ENCODE data around the gene UBL3. TPM values are rescaled to one million over a fixed set of nuclear protein-coding genes. Genes with fewer than 3 reads are reported as not detected.

Gene UBL3
- total RNA-seq, 1 experiment from 2014 or later: 10.7 TPM

DNA sequence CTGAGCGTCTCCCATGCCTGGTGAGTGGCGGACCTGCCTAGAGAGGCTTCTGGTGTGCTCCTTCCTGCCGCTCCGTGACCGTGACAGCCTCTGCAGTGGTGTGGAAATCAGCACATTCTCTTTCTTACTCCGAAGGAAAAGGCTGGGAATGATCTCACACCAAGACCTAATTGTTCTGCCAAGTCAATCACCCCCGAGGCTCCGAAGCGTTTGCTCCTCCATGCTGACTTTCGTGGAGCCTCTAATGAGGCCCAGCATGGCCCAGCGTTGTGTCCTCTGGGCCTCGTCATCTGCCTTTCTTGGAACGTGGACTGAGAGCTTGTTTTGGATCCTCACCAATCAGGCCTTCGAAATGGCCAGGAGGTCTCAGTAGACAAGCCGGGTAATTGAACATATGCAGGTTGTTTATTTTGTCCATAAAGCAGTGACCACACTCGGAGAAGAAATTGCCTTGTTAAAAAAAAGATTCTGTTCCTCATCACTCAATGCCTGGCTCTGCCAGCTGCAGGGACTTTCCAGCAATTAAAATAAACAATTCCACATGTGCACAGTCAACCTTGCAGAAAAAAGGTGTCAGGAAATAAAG is 107.1 kb downstream of the UBL3 start:
- DNase-seq (ENCODE audit: low read depth, low spot score) (no peak), ATAC-seq (no peak)
- Histone ChIP-seq H3K9me2 (ENCODE audit: insufficient read depth) (no peaks in the 10 kb centered on the region), H3K9me3 (ENCODE audit: control insufficient read depth in 1 of 2, insufficient read depth in 1 of 2, low read depth in 1 of 2, low read length in 2 of 2) (no peaks in the 10 kb centered on the region), H3K4me3 (replicated peaks in 1 of 2; ENCODE audit: low read depth in 1 of 2, low read length in 2 of 2) (no peak overlapping the region), H2AFZ (ENCODE audit: low read depth, low read length, poor library complexity, severe bottlenecking) (no peak overlapping the region), H3K4me2 (ENCODE audit: low read length) (no peak overlapping the region), H3K27me3 (ENCODE audit: insufficient read depth, low read length) (peaks cover 14% of the 10 kb centered on the region; the same call in 1 of the 2 replicates), H3K9ac (ENCODE audit: low read length) (no peak overlapping the region), H3K79me2 (ENCODE audit: insufficient read depth, low read length) (no peaks in the 10 kb centered on the region), H3K27ac (ENCODE audit: low read depth, low read length) (no peak overlapping the region), H3K4me1 (ENCODE audit: control insufficient read depth in 1 of 2, insufficient read depth in 2 of 2, low read length in 2 of 2) (no peaks in the 10 kb centered on the region), H3K36me3 (ENCODE audit: control insufficient read depth in 1 of 2, insufficient read depth in 2 of 2, low read length in 2 of 2) (no peaks in the 10 kb centered on the region), H4K20me1 (ENCODE audit: insufficient read depth) (no peaks in the 10 kb centered on the region)
- ChIA-PET RAD21 (ENCODE audit: low non-redundant PET in 1 of 2, low total read pairs in 2 of 2, uncharacterized antibody in 2 of 2, unreplicated experiment in 2 of 2) (no interaction called here), CTCF (no interaction called here), POLR2A (no interaction called here)
- intact Hi-C loops (cut with micrococcal nuclease): no loop called here
- BruUV-seq (replicated peaks): no TSS peak
- TF ChIP-seq, protein P1, sequence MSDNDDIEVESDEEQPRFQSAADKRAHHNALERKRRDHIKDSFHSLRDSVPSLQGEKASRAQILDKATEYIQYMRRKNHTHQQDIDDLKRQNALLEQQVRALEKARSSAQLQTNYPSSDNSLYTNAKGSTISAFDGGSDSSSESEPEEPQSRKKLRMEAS (IDR thresholded peaks at IDR 0.05): no peak
- TF ChIP-seq EZH2phosphoT487 (IDR thresholded peaks at IDR 0.05; ENCODE audit: borderline replicate concordance) (no peak), RAD21 (IDR thresholded peaks at IDR 0.05; ENCODE audit: low read depth) (no peak), SRF (IDR thresholded peaks at IDR 0.05; ENCODE audit: low read depth) (no peak)

DNA sequence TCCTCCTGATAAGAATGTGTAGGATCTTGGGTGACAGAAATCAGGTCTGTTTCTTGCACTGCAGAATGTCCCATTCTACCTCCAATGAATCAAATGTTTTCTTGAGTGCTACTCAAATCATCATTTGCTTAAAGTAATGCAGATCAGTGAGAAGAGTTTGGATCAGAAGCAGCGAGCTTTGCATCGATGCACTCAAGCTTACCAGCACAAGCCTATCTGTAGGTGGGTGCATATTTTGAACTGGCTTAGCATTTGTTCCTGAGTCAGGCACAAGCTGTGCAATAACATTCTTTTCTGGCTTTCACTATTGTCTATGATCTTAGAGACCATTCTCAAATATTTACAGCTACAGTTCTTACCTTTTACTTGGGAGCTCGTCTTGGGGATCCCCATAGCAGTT is 109.5 kb downstream of the UBL3 start:
- Histone ChIP-seq H3K27ac (ENCODE audit: low read depth, low read length) (no peak overlapping the region), H3K9me3 (ENCODE audit: control insufficient read depth in 1 of 2, insufficient read depth in 1 of 2, low read depth in 1 of 2, low read length in 2 of 2) (no peaks in the 10 kb centered on the region), H3K79me2 (ENCODE audit: insufficient read depth, low read length) (no peaks in the 10 kb centered on the region), H3K9me2 (ENCODE audit: insufficient read depth) (no peaks in the 10 kb centered on the region), H3K9ac (ENCODE audit: low read length) (no peak overlapping the region), H3K27me3 (ENCODE audit: insufficient read depth, low read length) (peaks cover 11% of the 10 kb centered on the region; the same call in 1 of the 2 replicates), H3K4me1 (ENCODE audit: control insufficient read depth in 1 of 2, insufficient read depth in 2 of 2, low read length in 2 of 2) (no peaks in the 10 kb centered on the region), H3K4me2 (ENCODE audit: low read length) (no peak overlapping the region), H4K20me1 (ENCODE audit: insufficient read depth) (no peaks in the 10 kb centered on the region), H2AFZ (ENCODE audit: low read depth, low read length, poor library complexity, severe bottlenecking) (no peak overlapping the region), H3K36me3 (ENCODE audit: control insufficient read depth in 1 of 2, insufficient read depth in 2 of 2, low read length in 2 of 2) (no peaks in the 10 kb centered on the region), H3K4me3 (replicated peaks in 1 of 2; ENCODE audit: low read depth in 1 of 2, low read length in 2 of 2) (no peak overlapping the region)
- ChIA-PET CTCF (no interaction called here), POLR2A (no interaction called here), RAD21 (ENCODE audit: low non-redundant PET in 1 of 2, low total read pairs in 2 of 2, uncharacterized antibody in 2 of 2, unreplicated experiment in 2 of 2) (no interaction called here)
- intact Hi-C loops (cut with micrococcal nuclease): no loop called here
- no peak for DNase-seq (ENCODE audit: low read depth, low spot score)
- no TSS peak for BruUV-seq (replicated peaks)
- no peak for ATAC-seq
- TF ChIP-seq, protein P2, sequence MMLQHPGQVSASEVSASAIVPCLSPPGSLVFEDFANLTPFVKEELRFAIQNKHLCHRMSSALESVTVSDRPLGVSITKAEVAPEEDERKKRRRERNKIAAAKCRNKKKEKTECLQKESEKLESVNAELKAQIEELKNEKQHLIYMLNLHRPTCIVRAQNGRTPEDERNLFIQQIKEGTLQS (IDR thresholded peaks at IDR 0.05): no peak
- TF ChIP-seq, protein P3, sequence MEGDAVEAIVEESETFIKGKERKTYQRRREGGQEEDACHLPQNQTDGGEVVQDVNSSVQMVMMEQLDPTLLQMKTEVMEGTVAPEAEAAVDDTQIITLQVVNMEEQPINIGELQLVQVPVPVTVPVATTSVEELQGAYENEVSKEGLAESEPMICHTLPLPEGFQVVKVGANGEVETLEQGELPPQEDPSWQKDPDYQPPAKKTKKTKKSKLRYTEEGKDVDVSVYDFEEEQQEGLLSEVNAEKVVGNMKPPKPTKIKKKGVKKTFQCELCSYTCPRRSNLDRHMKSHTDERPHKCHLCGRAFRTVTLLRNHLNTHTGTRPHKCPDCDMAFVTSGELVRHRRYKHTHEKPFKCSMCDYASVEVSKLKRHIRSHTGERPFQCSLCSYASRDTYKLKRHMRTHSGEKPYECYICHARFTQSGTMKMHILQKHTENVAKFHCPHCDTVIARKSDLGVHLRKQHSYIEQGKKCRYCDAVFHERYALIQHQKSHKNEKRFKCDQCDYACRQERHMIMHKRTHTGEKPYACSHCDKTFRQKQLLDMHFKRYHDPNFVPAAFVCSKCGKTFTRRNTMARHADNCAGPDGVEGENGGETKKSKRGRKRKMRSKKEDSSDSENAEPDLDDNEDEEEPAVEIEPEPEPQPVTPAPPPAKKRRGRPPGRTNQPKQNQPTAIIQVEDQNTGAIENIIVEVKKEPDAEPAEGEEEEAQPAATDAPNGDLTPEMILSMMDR (IDR thresholded peaks at IDR 0.05 in 2 of 3, conservative IDR thresholded peaks at IDR 0.05 in 1 of 3; ENCODE audit: borderline replicate concordance in 1 of 3, insufficient read depth in 1 of 3, low read depth in 2 of 3, low read length in 2 of 3): no peak
- no peak for TF ChIP-seq SP1 (IDR thresholded peaks at IDR 0.05; ENCODE audit: low read depth)
- no peak for TF ChIP-seq ZNF274 (IDR thresholded peaks at IDR 0.05; ENCODE audit: low read depth, low read length)
- TF ChIP-seq CEBPB (IDR thresholded peaks at IDR 0.05; ENCODE audit: low read depth): no peak
- no peak for TF ChIP-seq RAD21 (IDR thresholded peaks at IDR 0.05; ENCODE audit: low read depth)
- TF ChIP-seq, protein P4, sequence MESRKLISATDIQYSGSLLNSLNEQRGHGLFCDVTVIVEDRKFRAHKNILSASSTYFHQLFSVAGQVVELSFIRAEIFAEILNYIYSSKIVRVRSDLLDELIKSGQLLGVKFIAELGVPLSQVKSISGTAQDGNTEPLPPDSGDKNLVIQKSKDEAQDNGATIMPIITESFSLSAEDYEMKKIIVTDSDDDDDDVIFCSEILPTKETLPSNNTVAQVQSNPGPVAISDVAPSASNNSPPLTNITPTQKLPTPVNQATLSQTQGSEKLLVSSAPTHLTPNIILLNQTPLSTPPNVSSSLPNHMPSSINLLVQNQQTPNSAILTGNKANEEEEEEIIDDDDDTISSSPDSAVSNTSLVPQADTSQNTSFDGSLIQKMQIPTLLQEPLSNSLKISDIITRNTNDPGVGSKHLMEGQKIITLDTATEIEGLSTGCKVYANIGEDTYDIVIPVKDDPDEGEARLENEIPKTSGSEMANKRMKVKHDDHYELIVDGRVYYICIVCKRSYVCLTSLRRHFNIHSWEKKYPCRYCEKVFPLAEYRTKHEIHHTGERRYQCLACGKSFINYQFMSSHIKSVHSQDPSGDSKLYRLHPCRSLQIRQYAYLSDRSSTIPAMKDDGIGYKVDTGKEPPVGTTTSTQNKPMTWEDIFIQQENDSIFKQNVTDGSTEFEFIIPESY (IDR thresholded peaks at IDR 0.05; ENCODE audit: extremely low read depth, insufficient replicate concordance, low read length): no peak
- no peak for TF ChIP-seq ELF1 (IDR thresholded peaks at IDR 0.05; ENCODE audit: borderline replicate concordance, low read depth)
- no peak for TF ChIP-seq EZH2phosphoT487 (IDR thresholded peaks at IDR 0.05; ENCODE audit: borderline replicate concordance)
- TF ChIP-seq, protein P1 (IDR thresholded peaks at IDR 0.05): no peak
- TF ChIP-seq EZH2 (IDR thresholded peaks at IDR 0.05): no peak
- TF ChIP-seq POLR2A (IDR thresholded peaks at IDR 0.05; ENCODE audit: borderline replicate concordance, extremely low read depth, insufficient read depth, insufficient read length): no peak
- TF ChIP-seq POLR2AphosphoS5 (IDR thresholded peaks at IDR 0.05; ENCODE audit: low read depth, low read length): no peak
- TF ChIP-seq SRF (IDR thresholded peaks at IDR 0.05; ENCODE audit: low read depth): no peak
